ENCODE measurements around the gene CTNNA2.

Gene CTNNA2

DNA sequence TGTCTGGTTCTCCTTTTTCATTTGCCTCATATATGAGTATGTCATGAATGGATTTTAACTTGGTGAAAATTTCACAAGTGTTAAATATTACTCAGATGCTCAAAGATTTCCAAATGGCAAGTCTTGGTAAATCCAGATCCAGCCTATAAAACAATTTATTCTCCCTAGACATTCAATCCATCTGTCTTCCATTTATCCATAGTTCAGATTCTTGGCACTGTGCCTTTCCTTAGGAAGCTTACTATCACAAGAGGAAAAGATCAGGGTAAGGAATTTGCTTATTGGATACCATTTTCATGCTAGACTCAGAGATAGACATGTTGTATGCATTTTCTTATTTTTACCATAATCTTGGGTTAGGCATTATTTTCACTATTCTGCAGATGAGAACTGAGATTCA, 864.2 kb downstream of the CTNNA2 start:
- DNase-seq (ENCODE audit: low read depth, low spot score), result no peak

DNA sequence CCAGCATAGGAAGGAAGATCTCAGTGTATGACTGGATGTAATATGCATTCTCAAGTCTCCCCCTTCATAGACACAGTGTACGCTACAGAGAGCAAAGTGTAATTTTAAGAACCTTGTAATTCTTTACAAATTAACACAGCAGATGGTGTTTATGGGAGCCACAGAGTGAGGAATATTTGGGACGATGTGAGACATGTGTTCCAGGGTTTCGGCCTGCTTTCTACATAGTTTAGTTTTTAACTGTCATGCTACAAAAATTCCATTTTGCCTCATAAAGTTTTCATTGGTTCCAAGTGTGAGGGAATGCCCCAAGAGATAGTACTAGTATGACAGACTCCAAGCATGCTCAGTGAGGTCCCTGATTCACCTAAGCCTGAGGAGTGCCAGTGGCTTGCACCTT, 867.9 kb downstream of the CTNNA2 start:
- no peak for DNase-seq (ENCODE audit: low read depth, low spot score)

- DNase-seq (ENCODE audit: low read depth, low spot score), result no peak
Observed at GRCh38 chr2:80381666-80382065, 868.8 kb downstream of the CTNNA2 start.

DNA sequence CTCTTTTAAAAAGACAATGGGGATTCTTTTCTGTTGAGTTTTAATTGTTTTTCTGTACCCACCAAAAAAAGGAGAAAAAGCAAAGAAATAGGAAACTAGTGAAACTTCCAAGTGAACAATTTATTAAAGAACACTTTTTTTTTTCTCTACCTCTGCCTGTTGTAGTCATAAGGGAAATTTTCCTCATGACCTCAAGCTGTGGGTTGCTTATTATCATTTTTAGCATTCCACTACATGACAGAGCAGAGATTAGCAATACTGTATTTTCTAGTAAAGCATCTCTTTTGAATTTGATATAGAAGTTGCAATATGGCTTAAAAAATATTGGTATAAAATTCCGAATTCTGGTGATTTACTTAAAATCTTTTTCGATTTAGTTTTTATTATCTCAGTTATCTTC, 879.6 kb downstream of the CTNNA2 start:
- DNase-seq (ENCODE audit: low read depth, low spot score), result no peak

DNA sequence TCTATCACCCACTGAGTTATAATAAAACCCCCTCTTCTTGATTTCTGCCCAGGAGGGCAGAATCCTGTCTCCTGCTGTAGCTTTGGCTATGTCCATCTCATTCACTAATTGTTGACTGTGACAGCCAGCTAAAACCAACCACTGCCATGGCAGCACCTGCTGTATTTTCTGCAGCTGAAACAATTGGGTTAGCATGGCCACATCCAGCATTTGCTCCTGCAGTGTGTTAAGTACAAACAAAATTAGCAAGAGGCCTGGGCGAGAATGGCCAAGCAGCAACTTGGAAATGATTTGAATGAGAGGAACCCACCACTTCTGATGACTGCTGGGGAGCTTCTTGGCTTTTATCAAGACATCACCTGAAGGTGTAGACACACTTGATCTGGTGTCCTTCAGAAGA, 881.1 kb downstream of the CTNNA2 start:
- no peak for DNase-seq (ENCODE audit: low read depth, low spot score)

- no peak for DNase-seq (ENCODE audit: low read depth, low spot score)
Observed at GRCh38 chr2:80395251-80395650, 882.4 kb downstream of the CTNNA2 start.

- no peak for DNase-seq (ENCODE audit: low read depth, low spot score)
Observed at GRCh38 chr2:80396276-80396675, 883.4 kb downstream of the CTNNA2 start.

DNA sequence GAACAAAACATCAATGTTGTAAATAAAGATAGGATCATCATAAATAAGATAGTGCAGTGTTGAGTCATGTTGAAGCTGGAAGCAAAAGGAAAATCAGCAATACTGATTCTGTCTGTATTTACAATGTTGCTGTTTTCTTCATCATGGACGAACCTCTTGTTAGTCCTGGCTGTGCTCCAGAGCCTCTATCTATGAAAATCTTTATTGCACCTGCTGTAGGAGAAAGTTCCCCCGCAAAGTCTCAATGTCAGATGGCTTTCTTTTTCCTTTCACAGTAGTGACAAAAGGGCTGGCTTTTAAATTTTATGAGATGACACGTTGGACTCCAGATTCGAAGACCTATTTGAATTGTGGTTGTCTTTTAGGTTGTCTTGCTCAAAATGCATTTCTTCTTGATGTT, 890.2 kb downstream of the CTNNA2 start:
- no peak for DNase-seq (ENCODE audit: low read depth, low spot score)

- no peak for DNase-seq (ENCODE audit: low read depth, low spot score)
Observed at GRCh38 chr2:80407377-80407776, 894.5 kb downstream of the CTNNA2 start.

- DNase-seq (ENCODE audit: low read depth, low spot score), result no peak
Observed at GRCh38 chr2:80410346-80410745, 897.5 kb downstream of the CTNNA2 start.

DNA sequence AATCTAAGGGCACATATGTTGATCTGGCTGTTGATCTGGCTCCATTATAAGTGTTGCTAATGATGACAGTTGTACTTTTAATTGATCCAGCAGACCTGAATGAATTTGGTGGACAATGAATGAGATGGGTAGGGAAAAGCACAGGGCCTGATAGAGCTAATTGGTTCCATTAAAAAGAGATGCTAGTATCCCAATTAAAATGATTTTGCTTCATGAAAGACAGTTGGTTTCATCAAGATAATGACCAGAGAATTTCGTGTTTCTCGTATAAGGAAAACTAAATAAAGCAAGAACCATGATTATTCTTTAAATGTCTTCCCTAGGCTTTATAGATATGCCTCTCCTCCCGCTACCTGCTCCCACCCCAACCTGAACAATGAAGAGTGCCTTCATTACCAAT, 900.3 kb downstream of the CTNNA2 start:
- no peak for DNase-seq (ENCODE audit: low read depth, low spot score)

DNA sequence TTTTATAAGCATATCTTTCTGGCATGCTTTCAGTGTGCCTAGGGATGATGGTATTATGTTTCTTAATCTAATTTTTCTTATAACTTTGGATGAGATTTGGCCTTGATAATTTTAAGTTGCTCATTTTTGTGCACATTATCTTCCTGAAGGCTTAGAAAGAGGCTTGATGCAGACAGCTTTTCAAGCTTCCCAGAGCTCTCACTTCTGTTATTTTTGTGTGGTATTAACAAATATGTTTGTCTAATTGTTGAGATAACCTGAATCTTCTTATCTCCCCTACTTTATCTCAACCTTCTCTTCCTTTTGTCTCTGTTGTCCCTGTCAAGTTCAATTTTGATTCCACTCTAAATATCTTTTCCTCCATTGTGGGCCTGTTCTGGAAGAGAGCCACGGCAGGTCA, 904.9 kb downstream of the CTNNA2 start:
- no peak for DNase-seq (ENCODE audit: low read depth, low spot score)

GRCh38 chr2:80420530-80421208, 907.8 kb downstream of the CTNNA2 start:
- DNase-seq (ENCODE audit: low read depth, low spot score), result no peak

- no peak for DNase-seq (ENCODE audit: low read depth, low spot score)
Observed at GRCh38 chr2:80429251-80429650, 916.4 kb downstream of the CTNNA2 start.

DNA sequence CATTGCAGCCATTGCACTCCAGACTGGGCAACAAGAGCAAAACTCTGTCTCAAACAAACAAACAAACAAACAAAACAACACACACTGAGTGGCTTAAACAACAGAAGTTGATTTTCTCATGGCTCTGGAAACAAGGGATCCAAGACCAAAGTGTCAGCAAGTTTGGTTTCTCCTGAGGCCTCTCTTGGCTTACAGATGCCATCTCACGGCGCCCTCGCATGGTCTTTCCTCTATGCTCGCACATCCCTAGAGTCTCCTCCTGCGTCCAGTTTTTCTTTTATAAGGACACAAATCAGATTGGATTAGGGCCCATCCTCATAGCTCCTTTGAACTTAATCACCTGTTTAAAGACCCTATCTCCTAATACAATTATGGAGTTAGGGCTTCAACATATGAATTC, 925.1 kb downstream of the CTNNA2 start:
- DNase-seq (ENCODE audit: low read depth, low spot score), result no peak

DNA sequence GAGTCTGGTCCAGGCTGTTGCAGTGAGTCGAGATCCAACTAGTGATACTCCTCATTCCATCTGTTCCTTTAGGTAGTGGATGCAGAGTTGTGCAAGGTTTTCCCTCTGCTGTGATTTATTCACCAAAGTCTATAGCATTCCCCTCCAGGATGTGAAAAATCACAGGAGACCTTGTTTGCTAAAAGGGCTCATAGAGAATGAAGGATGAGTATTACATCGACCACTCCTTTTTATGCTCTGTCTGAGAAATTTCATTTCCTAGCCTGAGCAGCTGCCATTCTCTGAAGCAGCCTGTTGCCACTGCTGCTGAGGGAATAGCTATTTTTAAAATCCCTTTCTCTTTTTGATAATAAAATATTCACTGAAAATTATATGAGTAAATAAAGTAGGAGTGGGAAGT, 925.8 kb downstream of the CTNNA2 start:
- DNase-seq (ENCODE audit: low read depth, low spot score), result no peak

- no peak for DNase-seq (ENCODE audit: low read depth, low spot score)
Observed at GRCh38 chr2:80454628-80455027, 941.8 kb downstream of the CTNNA2 start.

DNA sequence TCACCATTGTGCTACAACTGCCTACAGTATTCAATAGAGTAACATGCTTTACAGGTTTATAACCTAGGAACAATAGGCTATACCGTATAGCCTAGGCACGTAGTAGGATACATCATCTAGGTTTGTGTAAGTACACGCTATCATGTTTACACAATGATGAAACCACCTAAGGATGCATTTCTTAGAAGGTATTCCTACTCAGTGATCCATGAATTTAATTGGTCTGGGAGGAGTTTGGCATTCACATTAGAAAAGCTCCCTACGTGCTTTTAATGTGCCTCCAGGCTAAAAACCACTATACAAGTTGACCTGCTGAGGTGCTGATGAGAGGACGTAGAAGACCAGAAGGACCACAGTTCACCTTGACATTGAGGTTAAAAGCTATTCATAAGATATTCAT, 946.2 kb downstream of the CTNNA2 start:
- no peak for DNase-seq (ENCODE audit: low read depth, low spot score)

- peak; percentile 2 for DNase-seq (ENCODE audit: low read depth, low spot score)
Observed at GRCh38 chr2:80461505-80462197, 948.8 kb downstream of the CTNNA2 start.

- no peak for DNase-seq (ENCODE audit: low read depth, low spot score)
Observed at GRCh38 chr2:80462654-80463053, 949.8 kb downstream of the CTNNA2 start.

DNA sequence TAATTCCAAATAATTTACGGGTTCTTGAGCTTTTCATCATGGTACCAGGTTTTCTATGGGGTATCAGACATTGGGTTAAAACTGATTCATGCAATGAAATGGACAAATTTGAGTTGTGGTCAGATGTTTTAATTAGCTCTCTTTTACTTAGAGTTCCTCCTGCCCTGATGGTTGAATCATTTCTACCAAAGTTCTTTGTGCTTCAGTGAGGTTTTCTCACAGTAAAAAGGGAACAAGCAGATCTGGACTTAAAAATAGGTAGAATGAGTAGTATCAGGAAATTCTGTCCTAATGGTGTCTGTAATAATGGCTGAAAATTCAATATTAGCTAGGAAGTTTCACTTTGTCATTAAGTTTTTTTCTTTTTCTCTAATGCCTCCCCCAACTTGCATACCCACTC, 951.4 kb downstream of the CTNNA2 start:
- DNase-seq (ENCODE audit: low read depth, low spot score), result no peak

GRCh38 chr2:80467262-80467811, 954.5 kb downstream of the CTNNA2 start:
- no peak for DNase-seq (ENCODE audit: low read depth, low spot score)

DNA sequence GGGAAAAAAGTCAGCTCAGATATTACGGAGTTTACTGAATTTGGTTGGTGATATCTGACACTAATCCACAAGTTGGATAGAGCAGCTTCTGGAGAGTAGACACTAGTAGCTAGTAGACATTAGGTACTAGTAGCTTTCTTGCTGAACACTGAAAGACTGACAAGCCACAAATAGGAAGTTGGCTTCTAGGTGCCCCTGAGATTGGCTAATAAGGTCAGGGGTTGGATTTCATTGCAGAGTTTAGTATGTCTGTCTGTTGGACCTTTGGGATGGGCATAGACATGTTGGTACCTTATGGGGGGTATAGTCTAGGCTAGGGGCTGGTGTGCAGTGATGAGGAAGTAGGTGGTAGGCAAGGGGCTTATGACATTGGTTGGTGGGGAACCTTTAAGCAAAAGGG, 956.6 kb downstream of the CTNNA2 start:
- DNase-seq (ENCODE audit: low read depth, low spot score), result no peak
